Esophagus squamous epithelium (tissue), 4 donors: ENCODE data around the gene MAP1LC3B.

ENCODE experiments used
- CTCF ChIP-seq, 6 experiments: fragments of 450-650 bp in 4 of 6; fragments of 200-600 bp in 2 of 6; sonication (generic) in 2 of 6; IDR thresholded peaks; one replicate each; pipeline ENCODE4 v1.5.1; 2016 to 2019; ENCODE audit warnings: antibody characterized with exemption in 6 of 6, mild to moderate bottlenecking in 4 of 6, moderate library complexity in 4 of 6
- POLR2A ChIP-seq, 4 donors: fragments of 450-650 bp; IDR thresholded peaks; one replicate each; pipeline ENCODE4 v1.6.1; 2017; ENCODE audit warnings: antibody characterized with exemption in 4 of 4, mild to moderate bottlenecking in 4 of 4, moderate library complexity in 3 of 4

- no peak for TF ChIP-seq CTCF (IDR thresholded peaks at IDR 0.05)
- no peak for TF ChIP-seq POLR2A (IDR thresholded peaks at IDR 0.05)
Observed at GRCh38 chr16:87376660-87377059, 15.5 kb upstream of the MAP1LC3B start.
